Ovary (tissue), 9 donors: Measurements from ENCODE around the gene POLR2I. TPM values are rescaled to one million over a fixed set of nuclear protein-coding genes. Genes with fewer than 3 reads are reported as not detected.

Source experiments
- DNase-seq, 5 donors: peaks; one replicate each; pipeline ENCODE4 v3.0.0-alpha.2; 2019 to 2020
- H3K27ac ChIP-seq, 2 donors: fragments of 200-600 bp; one replicate each; pipeline versions ENCODE4 v1.5.1 to v1.8.0; 2019 to 2022
- H3K27me3 ChIP-seq: fragments of 200-600 bp; one replicate; pipeline ENCODE4 v1.8.0; 2022
- H3K36me3 ChIP-seq: fragments of 200-600 bp; sonication (generic); one replicate; pipeline ENCODE4 v1.5.1; 2019
- H3K4me1 ChIP-seq: one replicate; pipeline ENCODE4 v1.8.1; 2013; ENCODE audit warnings: mild to moderate bottlenecking, moderate library complexity; ENCODE audit not compliant: insufficient read depth
- H3K4me3 ChIP-seq: fragments of 200-600 bp; sonication (generic); one replicate; pipeline ENCODE4 v1.5.1; 2017
- H3K9me3 ChIP-seq, 2 donors: fragments of 200-600 bp in 1 of 2; sonication (generic) in 1 of 2; one replicate each; pipeline versions ENCODE4 v1.5.1 to v1.8.1; 2013 to 2019; ENCODE audit warnings: mild to moderate bottlenecking in 1 of 2, moderate library complexity in 1 of 2
- CTCF ChIP-seq, 3 donors: fragments of 450-650 bp in 2 of 3; fragments of 200-600 bp in 1 of 3; IDR thresholded peaks; one replicate each; pipeline versions ENCODE4 v1.5.1 to v1.8.0; 2016 to 2022; ENCODE audit warnings: antibody characterized with exemption in 3 of 3, mild to moderate bottlenecking in 1 of 3
- EP300 ChIP-seq: sonication (generic); formaldehyde crosslinking; IDR thresholded peaks from one replicate; pipeline ENCODE4 v1.6.1; 2017; ENCODE audit warnings: antibody characterized with exemption
- POLR2A ChIP-seq: fragments of 450-650 bp; IDR thresholded peaks from one replicate; pipeline ENCODE4 v1.6.1; 2017; ENCODE audit warnings: antibody characterized with exemption, mild to moderate bottlenecking, moderate library complexity
- WGBS, 3 donors: extraction: QIAGEN DNeasy Blood & Tissue Kit in 1 of 3; methylation state at CpG; one replicate each; pipeline versions ENCODE4 v1.1.5 to v1.1.7; 2013 to 2017; 5-methylcytosine and 5-hydroxymethylcytosine counted together
- intact Hi-C, 4 donors: fragments of 100-400 bp; cut with DNase I; formaldehyde crosslinking; loops; one replicate each; pipeline versions ENCODE4 v1.11.0 to v1.15.1; 2022 to 2023
- polyA plus RNA-seq, 2 donors: library from polyadenylated mRNA; stranded (reverse); fragments of 200-250 nt in 1 of 2; fragments of 350-450 nt in 1 of 2; fragmentation: Illumina TruSeq in 1 of 2; extraction: RNeasy Lipid Tissue Mini Kit (QIAGEN cat#74804) in 1 of 2; gene quantifications; one replicate each; pipeline ENCODE4 v1.2.3, GENCODE V29; 2013 to 2014
- total RNA-seq, 7 donors: library from RNA; depleted of rRNA in 2 of 7; stranded (reverse); fragments of >200 nt in 2 of 7; fragmentation: NEBNext Ultra II Directional in 3 of 7; extraction: Animal tissue kit (Norgen Biotek cat#: 25700) in 3 of 7; gene quantifications; one replicate each; pipeline versions ENCODE4 v1.1.0 to v1.2.4, GENCODE V29; 2016 to 2023
- donor health status: DM: no; HTN: no; CAD: no; lungs with moderate emphysema.
- donor health status: DM: no; HTN: no; CAD: no.
- donor health status: Bipolar disorder and iron deficiency.
- donor health status: DM: yes; HTN: yes; CAD: no.
- donor health status: DM: no; HTN: no; CAD: no.
- donor health status: DM: yes; HTN: yes; CAD: no.

Gene POLR2I
- total and polyA plus RNA-seq, 9 donors, result 49.4 to 84.8 (median 70.0) TPM

- H3K27me3 ChIP-seq, result no peaks in the 10 kb centered on the region
- no peak for DNase-seq
- H3K9me3 ChIP-seq, result no peaks in the 10 kb centered on the region
- WGBS, 3 donors, result 92 to 96% (median 95%) methylated on average over 11 of the region's 11 CpGs
- H3K27ac ChIP-seq, result no peak overlapping the region
- TF ChIP-seq POLR2A (no peak), EP300 (no peak), CTCF (IDR thresholded peaks at IDR 0.05) (no peak)
- intact Hi-C loops, result loop anchor here in 1 of 4 donors (10.0 kb wide), 1 partner anchor 97 kb away; no protein-coding TSS in a partner anchor
- no peak overlapping the region for H3K4me3 ChIP-seq
- no peaks in the 10 kb centered on the region for H3K4me1 ChIP-seq
- no peaks in the 10 kb centered on the region for H3K36me3 ChIP-seq
Measured at GRCh38 chr19:36067681-36068080, 47.0 kb downstream of the POLR2I start.

GRCh38 chr19:36064826-36065225 lies 49.8 kb downstream of the POLR2I start:
- 92 to 98% (median 93%) methylated on average over 8 of the region's 8 CpGs for WGBS, 3 donors
- intact Hi-C loops, result loop anchor here in 1 of 4 donors (10.0 kb wide), 1 partner anchor 100 kb away; no protein-coding TSS in a partner anchor
- Histone ChIP-seq H3K4me1 (no peaks in the 10 kb centered on the region), H3K27me3 (no peaks in the 10 kb centered on the region), H3K4me3 (no peak overlapping the region), H3K9me3 (no peaks in the 10 kb centered on the region), H3K36me3 (no peaks in the 10 kb centered on the region), H3K27ac (no peak overlapping the region)
- no peak for DNase-seq
- no peak for TF ChIP-seq EP300
- TF ChIP-seq POLR2A, result no peak
- no peak for TF ChIP-seq CTCF (IDR thresholded peaks at IDR 0.05)

Other genes with a start within 250 kb of the POLR2I start
- gene APLP1, start 246.3 kb downstream of the POLR2I start, total RNA-seq, result 10 to 100 TPM in 1 of 7 donors, 1 to 10 TPM in 3, under 1 TPM in 3; 0.55 to 10.1 (median 1.5) TPM
- 1 to 10 TPM; 1.6 to 3.0 TPM for gene APLP1, start 246.3 kb downstream of the POLR2I start, polyA plus RNA-seq
- 10 to 100 TPM; 10.4 to 23.7 (median 14.6) TPM for gene NFKBID, start 214.3 kb downstream of the POLR2I start, total RNA-seq
- gene NFKBID, start 214.3 kb downstream of the POLR2I start, polyA plus RNA-seq, result 1 to 10 TPM; 4.8 to 5.0 TPM
- 1 to 10 TPM in 6 of 7 donors, under 1 TPM in 1; 0.92 to 6.3 (median 5.5) TPM for gene HCST, start 212.3 kb downstream of the POLR2I start, total RNA-seq
- gene HCST, start 212.3 kb downstream of the POLR2I start, polyA plus RNA-seq, result 1 to 10 TPM; 8.5 to 9.2 TPM
- 10 to 100 TPM in 6 of 7 donors, 1 to 10 TPM in 1; 9.2 to 41.5 (median 31.4) TPM for gene TYROBP, start 206.6 kb downstream of the POLR2I start, total RNA-seq
- 100 to 1,000 TPM in 1 of 2 donors, 10 to 100 TPM in 1; 55.1 to 135 TPM for gene TYROBP, start 206.6 kb downstream of the POLR2I start, polyA plus RNA-seq
- 10 to 100 TPM; 10.6 to 31.2 (median 21.9) TPM for gene LRFN3, start 178.5 kb downstream of the POLR2I start, total RNA-seq
- 10 to 100 TPM in 1 of 2 donors, 1 to 10 TPM in 1; 6.4 to 13.4 TPM for gene LRFN3, start 178.5 kb downstream of the POLR2I start, polyA plus RNA-seq
- gene SDHAF1, start 119.7 kb downstream of the POLR2I start, total RNA-seq, result 10 to 100 TPM; 17.0 to 78.6 (median 20.2) TPM
- gene SDHAF1, start 119.7 kb downstream of the POLR2I start, polyA plus RNA-seq, result 10 to 100 TPM; 11.2 to 21.6 TPM
- gene SYNE4, start 106.1 kb downstream of the POLR2I start, total RNA-seq, result 1 to 10 TPM in 4 of 7 donors, under 1 TPM in 3; 0.43 to 2.6 (median 1.7) TPM
- gene SYNE4, start 106.1 kb downstream of the POLR2I start, polyA plus RNA-seq, result under 1 TPM; 0.37 to 0.48 TPM
- gene ALKBH6, start 100.7 kb downstream of the POLR2I start, total RNA-seq, result 10 to 100 TPM; 12.7 to 25.5 (median 18.6) TPM
- 10 to 100 TPM; 17.7 to 18.3 TPM for gene ALKBH6, start 100.7 kb downstream of the POLR2I start, polyA plus RNA-seq
- gene CLIP3, start 82.0 kb downstream of the POLR2I start, total RNA-seq, result 10 to 100 TPM; 16.1 to 82.5 (median 54.9) TPM
- 10 to 100 TPM; 34.3 to 91.3 TPM for gene CLIP3, start 82.0 kb downstream of the POLR2I start, polyA plus RNA-seq
- gene THAP8, start 60.6 kb downstream of the POLR2I start, total RNA-seq, result 1 to 10 TPM; 5.3 to 7.9 (median 6.5) TPM
- gene THAP8, start 60.6 kb downstream of the POLR2I start, polyA plus RNA-seq, result 1 to 10 TPM; 1.9 to 5.9 TPM
- 1 to 10 TPM in 2 of 7 donors, under 1 TPM in 5; 0.24 to 1.0 (median 0.69) TPM for gene WDR62, start 60.0 kb downstream of the POLR2I start, total RNA-seq
- under 1 TPM; 0.18 to 0.51 TPM for gene WDR62, start 60.0 kb downstream of the POLR2I start, polyA plus RNA-seq
- not detected for gene OVOL3, start 3.7 kb downstream of the POLR2I start, total RNA-seq
- not detected for gene OVOL3, start 3.7 kb downstream of the POLR2I start, polyA plus RNA-seq
- gene TBCB, start 593 bp upstream of the POLR2I start, total RNA-seq, result 100 to 1,000 TPM in 6 of 7 donors, 10 to 100 TPM in 1; 94.3 to 160 (median 144) TPM
- 100 to 1,000 TPM; 124 to 175 TPM for gene TBCB, start 593 bp upstream of the POLR2I start, polyA plus RNA-seq
- 100 to 1,000 TPM in 6 of 7 donors, 10 to 100 TPM in 1; 69.4 to 571 (median 488) TPM for gene CAPNS1, start 25.2 kb upstream of the POLR2I start, total RNA-seq
- 100 to 1,000 TPM; 424 to 783 TPM for gene CAPNS1, start 25.2 kb upstream of the POLR2I start, polyA plus RNA-seq
- 10 to 100 TPM; 39.9 to 81.4 (median 56.7) TPM for gene COX7A1, start 37.6 kb upstream of the POLR2I start, total RNA-seq
- gene COX7A1, start 37.6 kb upstream of the POLR2I start, polyA plus RNA-seq, result 10 to 100 TPM; 31.4 to 36.0 TPM
- 10 to 100 TPM in 1 of 7 donors, 1 to 10 TPM in 6; 3.6 to 10.1 (median 7.6) TPM for gene ZNF565, start 99.8 kb upstream of the POLR2I start, total RNA-seq
- 1 to 10 TPM; 4.1 to 6.9 TPM for gene ZNF565, start 99.8 kb upstream of the POLR2I start, polyA plus RNA-seq
- gene ZNF146, start 100.2 kb upstream of the POLR2I start, total RNA-seq, result 10 to 100 TPM; 52.0 to 73.8 (median 57.7) TPM
- gene ZNF146, start 100.2 kb upstream of the POLR2I start, polyA plus RNA-seq, result 10 to 100 TPM; 38.1 to 56.2 TPM